22Rv1 (cell line): ENCODE data around the gene ANTXRL.
"Not testable (repeated sequence)": the region's sequence is repeated elsewhere in the genome, so short reads cannot be mapped to it uniquely, and the experiment has no call there.

ENCODE experiments used
- H3K27ac ChIP-seq: fragments of 450-650 bp; 2 replicates; pipeline ENCODE4 v1.5.1; 2017
- ZFX ChIP-seq: fragments of 450-650 bp; IDR thresholded peaks from 2 replicates; pipeline ENCODE4 v1.6.1; 2017; ENCODE audit warnings: antibody characterized with exemption, borderline replicate concordance
- TF ChIP-seq, protein P1 (sequence below): fragments of 450-650 bp; IDR thresholded peaks from 2 replicates; pipeline ENCODE4 v1.5.1; 2017; ENCODE audit warnings: mild to moderate bottlenecking

Gene ANTXRL

DNA sequence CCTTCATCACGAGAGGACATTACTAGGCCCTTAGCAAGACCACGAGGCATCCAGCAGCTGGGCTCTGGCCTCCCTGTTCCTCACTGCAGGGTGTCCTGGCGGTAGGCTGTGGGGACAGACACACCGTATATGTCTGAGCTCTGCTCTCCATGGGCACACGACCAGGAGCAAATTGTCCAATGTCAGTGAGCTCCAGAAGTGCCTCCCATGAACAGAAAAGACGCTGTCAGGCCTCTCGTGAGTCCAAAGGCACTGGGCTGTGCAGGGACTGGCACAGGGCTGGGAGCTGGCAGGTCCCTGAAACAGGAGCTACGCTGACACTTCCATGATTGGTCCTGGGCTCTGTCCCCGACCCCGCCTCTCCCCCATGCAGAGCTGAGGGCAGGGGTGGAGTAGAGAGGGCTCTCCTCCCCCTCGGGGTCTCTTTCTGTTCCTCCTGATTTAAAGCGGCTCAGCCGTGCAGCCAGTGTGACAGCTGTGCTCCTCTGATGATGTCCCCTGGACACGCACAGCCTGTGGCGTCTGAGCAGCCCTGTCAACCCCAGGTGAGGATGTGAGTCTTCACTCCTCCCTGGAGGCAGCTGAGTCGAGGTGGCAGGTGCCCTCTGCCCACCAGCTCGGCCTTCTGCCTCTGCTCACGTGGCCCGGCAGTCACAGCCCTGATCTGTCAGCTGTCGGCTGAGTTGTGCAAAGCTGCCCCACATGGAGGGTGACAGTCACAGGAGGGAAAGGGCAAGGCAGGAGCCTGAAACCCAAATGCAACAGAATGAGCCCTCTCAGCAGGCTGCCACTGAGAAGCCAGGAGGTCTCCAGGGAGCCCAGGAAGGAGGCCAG lies 13.0 kb downstream of the ANTXRL start:
- TF ChIP-seq, protein P1, sequence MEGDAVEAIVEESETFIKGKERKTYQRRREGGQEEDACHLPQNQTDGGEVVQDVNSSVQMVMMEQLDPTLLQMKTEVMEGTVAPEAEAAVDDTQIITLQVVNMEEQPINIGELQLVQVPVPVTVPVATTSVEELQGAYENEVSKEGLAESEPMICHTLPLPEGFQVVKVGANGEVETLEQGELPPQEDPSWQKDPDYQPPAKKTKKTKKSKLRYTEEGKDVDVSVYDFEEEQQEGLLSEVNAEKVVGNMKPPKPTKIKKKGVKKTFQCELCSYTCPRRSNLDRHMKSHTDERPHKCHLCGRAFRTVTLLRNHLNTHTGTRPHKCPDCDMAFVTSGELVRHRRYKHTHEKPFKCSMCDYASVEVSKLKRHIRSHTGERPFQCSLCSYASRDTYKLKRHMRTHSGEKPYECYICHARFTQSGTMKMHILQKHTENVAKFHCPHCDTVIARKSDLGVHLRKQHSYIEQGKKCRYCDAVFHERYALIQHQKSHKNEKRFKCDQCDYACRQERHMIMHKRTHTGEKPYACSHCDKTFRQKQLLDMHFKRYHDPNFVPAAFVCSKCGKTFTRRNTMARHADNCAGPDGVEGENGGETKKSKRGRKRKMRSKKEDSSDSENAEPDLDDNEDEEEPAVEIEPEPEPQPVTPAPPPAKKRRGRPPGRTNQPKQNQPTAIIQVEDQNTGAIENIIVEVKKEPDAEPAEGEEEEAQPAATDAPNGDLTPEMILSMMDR, result no peak
- no peak for TF ChIP-seq ZFX
- H3K27ac ChIP-seq, result no peak overlapping the region

DNA sequence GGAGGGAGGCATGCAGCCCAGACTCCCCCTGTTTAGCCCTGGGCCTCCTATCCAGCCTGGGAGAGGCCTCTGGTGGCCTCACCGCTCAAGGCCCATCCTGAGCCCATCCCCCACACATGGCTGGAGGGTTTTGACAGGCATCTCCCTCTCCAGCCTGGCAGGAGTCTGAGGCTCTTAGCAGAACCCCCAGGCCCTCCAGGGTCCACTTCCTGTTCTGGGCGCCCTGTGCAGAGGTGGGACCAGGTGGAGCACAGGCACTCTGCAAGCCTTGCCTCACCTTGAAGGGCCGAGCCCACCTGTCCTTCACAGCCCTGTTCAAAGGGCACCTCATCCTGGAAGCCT lies 13.5 kb downstream of the ANTXRL start:
- not testable (repeated sequence) for H3K27ac ChIP-seq

GRCh38 chr10:46301056-46301645 lies 14.4 kb downstream of the ANTXRL start:
- no peak overlapping the region for H3K27ac ChIP-seq
- TF ChIP-seq, protein P1, result no peak
- TF ChIP-seq ZFX, result no peak

- no peak for TF ChIP-seq ZFX
- TF ChIP-seq, protein P1, result no peak
Observed at GRCh38 chr10:46301721-46302479, 15.1 kb downstream of the ANTXRL start.

DNA sequence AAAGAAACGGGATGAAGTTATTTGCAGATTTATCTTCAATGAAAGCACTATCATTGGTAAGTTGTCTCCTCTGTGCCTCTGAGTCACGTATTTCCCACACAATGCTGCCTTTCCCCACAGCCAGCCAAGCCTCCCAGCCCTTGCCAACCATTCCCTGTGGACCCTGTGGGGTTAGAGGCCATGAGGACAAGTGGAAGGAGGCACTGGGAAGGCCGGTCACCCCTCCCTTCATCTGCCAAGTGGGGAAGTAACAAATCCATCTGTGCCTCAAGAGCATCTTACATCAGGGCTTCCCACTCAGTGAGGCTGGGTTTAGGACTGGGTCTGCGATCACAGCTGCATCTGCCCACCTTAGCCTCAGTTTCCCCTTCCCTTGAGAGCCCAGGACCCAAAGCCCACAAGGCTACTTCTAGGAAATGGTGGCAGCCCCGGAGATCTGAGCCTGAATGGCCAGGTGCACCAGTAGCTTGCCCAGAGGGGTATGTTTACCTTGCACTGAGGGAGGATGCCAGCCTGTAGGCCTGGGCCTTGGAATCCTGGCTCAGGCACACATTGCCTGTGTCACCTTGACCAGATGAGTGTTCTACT lies 16.1 kb downstream of the ANTXRL start:
- not testable (repeated sequence) for H3K27ac ChIP-seq

More at GRCh38 chr10:46301721-46302479, 15.1 kb downstream of the ANTXRL start:
- no peak overlapping the region for H3K27ac ChIP-seq

GRCh38 chr10:46304062-46304461 lies 17.3 kb downstream of the ANTXRL start:
- H3K27ac ChIP-seq, result no peak overlapping the region
- TF ChIP-seq, protein P1, result no peak
- no peak for TF ChIP-seq ZFX

DNA sequence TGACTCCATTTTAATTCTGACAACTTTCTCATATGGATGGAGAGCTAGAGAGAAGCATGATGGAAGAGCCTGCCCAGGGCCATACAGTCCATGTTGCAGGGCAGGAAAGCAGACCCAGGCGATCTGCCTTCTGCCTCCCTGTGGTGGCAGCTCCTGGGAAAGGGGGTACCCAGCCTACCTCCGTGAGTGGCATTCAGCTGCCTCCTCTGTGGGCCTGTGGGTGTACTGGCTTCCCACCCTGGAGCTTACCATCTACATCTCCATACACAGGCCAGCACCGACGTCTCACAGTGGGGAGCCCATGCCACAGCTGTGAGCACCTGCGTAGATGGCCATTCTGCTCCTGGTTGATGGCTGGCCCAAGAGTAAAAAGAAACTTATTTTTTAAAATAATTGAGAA lies 17.9 kb downstream of the ANTXRL start:
- not testable (repeated sequence) for H3K27ac ChIP-seq

GRCh38 chr10:46305079-46305818 lies 18.5 kb downstream of the ANTXRL start:
- no peak overlapping the region for H3K27ac ChIP-seq
- no peak for TF ChIP-seq ZFX
- TF ChIP-seq, protein P1, result no peak
